ENCODE measurements around the gene C9orf85. TPM values are rescaled to one million over a fixed set of nuclear protein-coding genes. Genes with fewer than 3 reads are reported as not detected.

C9orf85 gene
- total RNA-seq, 1 donor from 2014 or later, result 6.3 TPM

DNA sequence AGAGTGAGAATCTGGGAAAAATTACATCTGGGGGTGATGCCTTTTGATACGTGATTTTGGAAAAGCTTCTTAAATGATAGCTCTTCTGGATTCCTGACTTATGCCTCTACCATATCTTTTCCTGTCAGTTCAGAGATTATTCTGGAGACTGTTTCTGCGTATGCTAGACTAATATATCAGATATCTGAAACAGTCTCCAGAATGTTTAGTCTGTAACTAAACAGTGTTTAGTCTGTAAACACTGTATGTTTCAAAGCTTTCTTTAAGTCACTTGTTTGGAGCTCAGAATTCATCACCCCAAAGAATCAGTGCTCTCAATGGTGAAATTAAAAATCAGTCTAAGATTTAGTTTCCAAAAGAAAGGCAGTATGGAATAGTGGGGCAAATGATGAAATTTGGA, 19.7 kb downstream of the C9orf85 start:
- Histone ChIP-seq H3K27ac (replicated peaks) (no peak overlapping the region), H3K4me3 (no peak overlapping the region), H3K4me1 (peaks cover 15% of the 10 kb centered on the region), H3K36me3 (no peaks in the 10 kb centered on the region), H3K27me3 (ENCODE audit: low read depth) (no peaks in the 10 kb centered on the region), H3K9me3 (replicated peaks) (no peaks in the 10 kb centered on the region)
- TF ChIP-seq, protein P1, sequence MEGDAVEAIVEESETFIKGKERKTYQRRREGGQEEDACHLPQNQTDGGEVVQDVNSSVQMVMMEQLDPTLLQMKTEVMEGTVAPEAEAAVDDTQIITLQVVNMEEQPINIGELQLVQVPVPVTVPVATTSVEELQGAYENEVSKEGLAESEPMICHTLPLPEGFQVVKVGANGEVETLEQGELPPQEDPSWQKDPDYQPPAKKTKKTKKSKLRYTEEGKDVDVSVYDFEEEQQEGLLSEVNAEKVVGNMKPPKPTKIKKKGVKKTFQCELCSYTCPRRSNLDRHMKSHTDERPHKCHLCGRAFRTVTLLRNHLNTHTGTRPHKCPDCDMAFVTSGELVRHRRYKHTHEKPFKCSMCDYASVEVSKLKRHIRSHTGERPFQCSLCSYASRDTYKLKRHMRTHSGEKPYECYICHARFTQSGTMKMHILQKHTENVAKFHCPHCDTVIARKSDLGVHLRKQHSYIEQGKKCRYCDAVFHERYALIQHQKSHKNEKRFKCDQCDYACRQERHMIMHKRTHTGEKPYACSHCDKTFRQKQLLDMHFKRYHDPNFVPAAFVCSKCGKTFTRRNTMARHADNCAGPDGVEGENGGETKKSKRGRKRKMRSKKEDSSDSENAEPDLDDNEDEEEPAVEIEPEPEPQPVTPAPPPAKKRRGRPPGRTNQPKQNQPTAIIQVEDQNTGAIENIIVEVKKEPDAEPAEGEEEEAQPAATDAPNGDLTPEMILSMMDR (IDR thresholded peaks at IDR 0.05; ENCODE audit: borderline replicate concordance), result no peak
- intact Hi-C loops (cut with micrococcal nuclease), result no loop called here
- DNase-seq, result no peak

DNA sequence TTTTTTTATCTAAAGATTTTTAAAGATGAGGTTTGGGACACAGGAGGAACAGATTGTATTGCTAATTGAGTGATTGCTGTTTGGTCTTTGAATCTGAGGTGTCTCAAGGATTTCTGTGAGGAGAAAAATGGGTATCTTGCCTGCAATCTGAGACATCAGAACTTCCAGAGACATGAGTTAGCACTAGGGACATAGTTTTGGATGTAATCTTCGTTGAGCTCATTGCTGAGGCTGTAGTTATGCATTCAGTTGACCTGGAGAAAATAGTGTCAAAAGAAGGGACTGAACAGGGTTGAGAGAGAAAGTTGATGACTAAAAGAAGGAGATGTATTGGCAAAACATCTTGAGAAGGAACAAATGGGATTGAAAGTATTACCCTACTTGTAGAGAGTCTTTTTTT, 24.6 kb downstream of the C9orf85 start:
- Histone ChIP-seq H3K9me3 (replicated peaks) (no peaks in the 10 kb centered on the region), H3K4me1 (peaks cover 10% of the 10 kb centered on the region), H3K27me3 (ENCODE audit: low read depth) (no peaks in the 10 kb centered on the region), H3K4me3 (no peak overlapping the region), H3K27ac (replicated peaks) (no peak overlapping the region), H3K36me3 (no peaks in the 10 kb centered on the region)
- intact Hi-C loops (cut with micrococcal nuclease), result no loop called here
- DNase-seq, result no peak
- TF ChIP-seq, protein P1 (IDR thresholded peaks at IDR 0.05; ENCODE audit: borderline replicate concordance), result no peak

DNA sequence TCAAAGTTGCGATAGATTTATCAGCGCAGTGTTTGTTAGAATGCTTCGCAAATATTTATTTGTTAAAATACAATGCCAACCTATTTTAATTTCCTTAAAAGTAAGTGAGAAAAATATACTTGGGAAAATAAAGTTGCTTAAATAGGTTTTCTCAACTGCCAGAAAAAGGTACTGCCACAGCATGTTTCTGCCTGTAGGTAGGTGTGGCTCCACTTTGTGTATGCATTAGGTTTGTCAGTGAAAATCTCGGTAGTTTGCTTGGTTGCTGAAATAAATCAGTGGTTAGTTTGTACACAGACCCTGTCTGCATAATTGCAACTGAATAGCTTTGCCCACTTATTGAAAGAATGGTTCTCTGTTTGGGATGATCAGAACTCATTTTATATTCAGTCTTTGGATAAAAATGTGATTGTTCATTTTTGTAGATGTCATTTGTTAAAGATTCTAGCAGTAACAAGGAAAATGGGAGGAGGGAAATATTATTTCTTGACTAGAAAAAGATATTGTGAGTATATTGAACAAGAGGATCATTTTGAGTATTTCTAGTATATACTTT, 25.7 kb downstream of the C9orf85 start:
- intact Hi-C loops (cut with micrococcal nuclease), result no loop called here
- Histone ChIP-seq H3K27me3 (ENCODE audit: low read depth) (no peaks in the 10 kb centered on the region), H3K4me3 (no peak overlapping the region), H3K4me1 (peaks cover 21% of the 10 kb centered on the region), H3K9me3 (replicated peaks) (no peaks in the 10 kb centered on the region), H3K36me3 (no peaks in the 10 kb centered on the region), H3K27ac (replicated peaks) (no peak overlapping the region)
- DNase-seq, result no peak
- TF ChIP-seq, protein P1 (IDR thresholded peaks at IDR 0.05; ENCODE audit: borderline replicate concordance), result no peak

DNA sequence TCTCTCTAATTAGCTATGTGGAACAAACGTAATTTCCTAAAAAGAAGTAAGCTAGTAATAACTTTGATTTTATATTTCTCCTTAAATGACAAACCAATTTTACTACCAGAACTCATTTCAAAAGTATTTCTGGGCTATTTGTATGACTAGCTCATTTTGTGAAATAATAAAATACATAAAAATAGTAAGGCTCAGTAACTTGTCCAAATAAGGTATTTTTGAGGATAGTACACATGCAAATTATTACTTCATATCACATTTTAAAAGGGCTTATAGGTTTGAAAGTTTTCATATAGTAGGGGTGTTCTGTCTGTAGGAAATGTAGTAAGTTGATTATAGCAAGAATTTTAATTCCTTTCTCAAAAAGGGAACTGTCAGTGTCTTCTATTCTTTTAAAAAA, 26.5 kb downstream of the C9orf85 start:
- Histone ChIP-seq H3K4me3 (no peak overlapping the region), H3K27ac (replicated peaks) (no peak overlapping the region), H3K4me1 (peaks cover 28% of the 10 kb centered on the region), H3K27me3 (ENCODE audit: low read depth) (no peaks in the 10 kb centered on the region), H3K9me3 (replicated peaks) (no peaks in the 10 kb centered on the region), H3K36me3 (no peaks in the 10 kb centered on the region)
- TF ChIP-seq, protein P1 (IDR thresholded peaks at IDR 0.05; ENCODE audit: borderline replicate concordance), result no peak
- intact Hi-C loops (cut with micrococcal nuclease), result no loop called here
- no peak for DNase-seq

DNA sequence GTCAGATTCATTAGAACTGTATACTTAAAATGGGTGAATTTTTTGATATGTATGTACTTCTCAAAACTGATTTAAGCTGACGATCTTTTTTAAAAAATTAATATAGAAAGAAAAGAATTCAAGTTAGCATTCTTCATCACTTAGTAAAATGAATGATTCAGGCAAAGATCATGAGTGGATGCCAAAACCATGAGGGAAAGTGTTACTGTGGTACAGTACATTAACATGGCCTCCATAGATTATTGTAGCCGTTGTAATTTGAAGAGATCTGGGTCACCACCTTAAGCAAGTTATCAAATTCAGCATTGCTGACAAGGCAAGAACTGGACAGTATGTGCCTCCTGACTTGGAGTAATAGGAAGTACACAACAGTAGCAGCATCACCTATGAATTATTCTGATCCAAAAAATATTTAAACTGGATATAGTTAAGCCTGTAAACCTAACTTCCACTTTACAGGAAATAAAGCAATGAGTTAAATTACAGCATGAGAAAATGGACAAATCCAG, 29.7 kb downstream of the C9orf85 start:
- TF ChIP-seq, protein P1 (IDR thresholded peaks at IDR 0.05; ENCODE audit: borderline replicate concordance), result no peak
- Histone ChIP-seq H3K27ac (replicated peaks) (no peak overlapping the region), H3K36me3 (no peaks in the 10 kb centered on the region), H3K9me3 (replicated peaks) (no peaks in the 10 kb centered on the region), H3K4me1 (peaks cover 37% of the 10 kb centered on the region), H3K27me3 (ENCODE audit: low read depth) (no peaks in the 10 kb centered on the region), H3K4me3 (no peak overlapping the region)
- DNase-seq, result no peak
- intact Hi-C loops (cut with micrococcal nuclease), result no loop called here

Data from left ventricle myocardium inferior (tissue), 1 donor.